SU-DHL-6 (cell line): ENCODE data around the gene OXTR.

Experiments
- H2AFZ ChIP-seq: fragments of 200-600 bp; sonication (generic); 2 replicates; pipeline ENCODE4 v1.6.1; 2014; ENCODE audit warnings: low read depth, mild to moderate bottlenecking, moderate library complexity, mixed read lengths, antibody characterized with exemption, low read length; ENCODE audit not compliant: severe bottlenecking
- H3F3A ChIP-seq: fragments of 200-600 bp; shearing (Covaris generic); 2 replicates; pipeline ENCODE4 v1.6.0; 2016; ENCODE audit warnings: antibody characterized with exemption, mild to moderate bottlenecking; ENCODE audit not compliant: insufficient read depth
- H3K27ac ChIP-seq: fragments of 200-600 bp; sonication (generic); 2 replicates; pipeline ENCODE4 v1.5.1; 2016; ENCODE audit warnings: low read depth, mild to moderate bottlenecking, low read length, moderate library complexity, mixed read lengths
- H3K27me3 ChIP-seq: fragments of 200-600 bp; sonication (generic), shearing (Covaris generic); 2 replicates; pipeline ENCODE4 v1.6.0; 2014; ENCODE audit warnings: mild to moderate bottlenecking, low read length
- H3K36me3 ChIP-seq: fragments of 200-600 bp; sonication (generic); 2 replicates; pipeline ENCODE4 v1.6.1; 2014; ENCODE audit warnings: mild to moderate bottlenecking, low read length, mixed read lengths
- H3K4me2 ChIP-seq: fragments of 300-600, 200-600 bp; shearing (Covaris generic), sonication (generic); 2 replicates; pipeline ENCODE4 v1.6.0; 2014; ENCODE audit warnings: low read length, low read depth, mild to moderate bottlenecking; ENCODE audit not compliant: poor library complexity, severe bottlenecking
- H3K4me3 ChIP-seq: fragments of 200-600 bp; sonication (generic); 2 replicates; pipeline ENCODE4 v1.5.1; 2014; ENCODE audit warnings: antibody characterized with exemption, low read length, mild to moderate bottlenecking, mixed read lengths; ENCODE audit not compliant: insufficient read depth, poor library complexity, severe bottlenecking
- H3K79me2 ChIP-seq: fragments of 200-600 bp; sonication (generic); 2 replicates; pipeline ENCODE4 v1.6.1; 2014; ENCODE audit warnings: mild to moderate bottlenecking, low read length, moderate library complexity; ENCODE audit not compliant: insufficient read depth
- H3K9ac ChIP-seq: fragments of 200-600 bp; sonication (generic); 2 replicates; pipeline ENCODE4 v1.7.0; 2014; ENCODE audit warnings: mild to moderate bottlenecking, low read length
- H3K9me2 ChIP-seq: fragments of 200-600 bp; sonication (generic); replicated peaks from 2 replicates; pipeline ENCODE4 v1.6.1; 2014; ENCODE audit warnings: low read length; ENCODE audit not compliant: insufficient read depth
- H3K9me3 ChIP-seq: fragments of 200-600 bp; sonication (generic); 2 replicates; pipeline ENCODE4 v1.6.1; 2014; ENCODE audit warnings: low read length, mixed read lengths; ENCODE audit not compliant: insufficient read depth
- H4K20me1 ChIP-seq: fragments of 200-600 bp; sonication (generic); 2 replicates; pipeline ENCODE4 v1.6.1; 2014; ENCODE audit warnings: low read depth, mild to moderate bottlenecking, antibody characterized with exemption, low read length, moderate library complexity, mixed read lengths
- CTCF ChIP-seq: fragments of 200-600 bp; sonication (generic); IDR thresholded peaks from one replicate; pipeline ENCODE4 v1.5.1; 2017; ENCODE audit warnings: antibody characterized with exemption, mild to moderate bottlenecking, low read length, moderate library complexity; ENCODE audit not compliant: insufficient read depth, poor library complexity, severe bottlenecking
- EZH2phosphoT487 ChIP-seq: fragments of 200-600 bp; sonication (generic), shearing (Covaris generic); conservative IDR thresholded peaks from 2 replicates; pipeline ENCODE4 v1.6.1; 2018; ENCODE audit warnings: mild to moderate bottlenecking, antibody characterized with exemption, low read length, moderate library complexity, mixed read lengths

Gene OXTR

GRCh38 chr3:8760506-8760905, 8.9 kb downstream of the OXTR start:
- TF ChIP-seq EZH2phosphoT487 (no peak), CTCF (no peak)
- Histone ChIP-seq H3K27ac (no peak overlapping the region), H3K9me2 (no peaks in the 10 kb centered on the region), H3K9ac (no peak overlapping the region), H3K4me2 (no peak overlapping the region), H3K4me3 (no peak overlapping the region), H3F3A (no peaks in the 10 kb centered on the region), H3K79me2 (no peaks in the 10 kb centered on the region), H2AFZ (no peak overlapping the region), H3K27me3 (no peaks in the 10 kb centered on the region), H4K20me1 (no peaks in the 10 kb centered on the region), H3K36me3 (no peaks in the 10 kb centered on the region), H3K9me3 (no peaks in the 10 kb centered on the region)

- Histone ChIP-seq H3F3A (no peaks in the 10 kb centered on the region), H3K9me3 (no peaks in the 10 kb centered on the region), H3K79me2 (no peaks in the 10 kb centered on the region), H3K27ac (no peak overlapping the region), H3K9ac (no peak overlapping the region), H3K4me3 (no peak overlapping the region), H3K4me2 (no peak overlapping the region), H4K20me1 (no peaks in the 10 kb centered on the region), H2AFZ (no peak overlapping the region), H3K27me3 (no peaks in the 10 kb centered on the region), H3K9me2 (no peaks in the 10 kb centered on the region), H3K36me3 (no peaks in the 10 kb centered on the region)
- TF ChIP-seq EZH2phosphoT487 (no peak), CTCF (no peak)
Observed at GRCh38 chr3:8760091-8760490, 9.3 kb downstream of the OXTR start.

- H3K4me3 ChIP-seq: no peak overlapping the region
- H3K27ac ChIP-seq: no peak overlapping the region
Observed at GRCh38 chr3:8759038-8759707, 10.2 kb downstream of the OXTR start.

More at GRCh38 chr3:8759038-8759707, 10.2 kb downstream of the OXTR start:
- Histone ChIP-seq H3K4me2 (no peak overlapping the region), H3K9ac (no peak overlapping the region), H3K79me2 (no peaks in the 10 kb centered on the region), H2AFZ (no peak overlapping the region), H3F3A (no peaks in the 10 kb centered on the region), H4K20me1 (no peaks in the 10 kb centered on the region), H3K9me3 (no peaks in the 10 kb centered on the region), H3K9me2 (no peaks in the 10 kb centered on the region), H3K36me3 (no peaks in the 10 kb centered on the region), H3K27me3 (no peaks in the 10 kb centered on the region)
- TF ChIP-seq CTCF (no peak), EZH2phosphoT487 (no peak)
